Activated CD8-positive, alpha-beta memory T cell treated with anti-CD3 and anti-CD28 coated beads for 4 hours (primary cell): ENCODE measurements around the gene CASZ1.

ENCODE experiments used
- DNase-seq, 2 donors: peaks; one replicate each; pipeline ENCODE4 v3.0.0-alpha.2; 2020; ENCODE audit warnings: low read depth in 2 of 2

CASZ1 gene

GRCh38 chr1:10726355-10726754 is 70.1 kb downstream of the CASZ1 start:
- DNase-seq, result no peak

- DNase-seq, result no peak
These were observed 71.2 kb downstream of the CASZ1 start for GRCh38 chr1:10724948-10725847.

- DNase-seq, result no peak
These were observed 71.9 kb downstream of the CASZ1 start for GRCh38 chr1:10724511-10724910.

- no peak for DNase-seq
These were observed 72.4 kb downstream of the CASZ1 start for GRCh38 chr1:10724052-10724494.

- DNase-seq, result no peak
These were observed 73.1 kb downstream of the CASZ1 start for GRCh38 chr1:10723317-10723716.

GRCh38 chr1:10722803-10723202 is 73.6 kb downstream of the CASZ1 start:
- no peak for DNase-seq

GRCh38 chr1:10721381-10722321 is 74.8 kb downstream of the CASZ1 start:
- DNase-seq, result no peak

- DNase-seq, result no peak
These were observed 75.8 kb downstream of the CASZ1 start for GRCh38 chr1:10720635-10721034.

GRCh38 chr1:10718083-10718415 is 78.4 kb downstream of the CASZ1 start:
- DNase-seq, result no peak

GRCh38 chr1:10717296-10718082 is 79.0 kb downstream of the CASZ1 start:
- DNase-seq, result no peak

GRCh38 chr1:10716840-10717239 is 79.6 kb downstream of the CASZ1 start:
- DNase-seq, result no peak

- no peak for DNase-seq
These were observed 81.9 kb downstream of the CASZ1 start for GRCh38 chr1:10714337-10715114.

- no peak for DNase-seq
These were observed 82.8 kb downstream of the CASZ1 start for GRCh38 chr1:10713614-10714013.

GRCh38 chr1:10712568-10713362 is 83.7 kb downstream of the CASZ1 start:
- DNase-seq, result no peak

- no peak for DNase-seq
These were observed 86.0 kb downstream of the CASZ1 start for GRCh38 chr1:10710489-10710888.

- no peak for DNase-seq
These were observed 86.8 kb downstream of the CASZ1 start for GRCh38 chr1:10709646-10710045.

- DNase-seq, result no peak
These were observed 87.3 kb downstream of the CASZ1 start for GRCh38 chr1:10709165-10709564.

GRCh38 chr1:10708757-10709156 is 87.7 kb downstream of the CASZ1 start:
- no peak for DNase-seq

GRCh38 chr1:10707208-10707607 is 89.2 kb downstream of the CASZ1 start:
- DNase-seq, result no peak

GRCh38 chr1:10706376-10706913 is 90.0 kb downstream of the CASZ1 start:
- DNase-seq, result no peak
